ENCODE results near the gene SCN10A. TPM values are rescaled to one million over a fixed set of nuclear protein-coding genes. Genes with fewer than 3 reads are reported as not detected.

The SCN10A gene
- total RNA-seq, 1 experiment from 2014 or later = not detected

DNA sequence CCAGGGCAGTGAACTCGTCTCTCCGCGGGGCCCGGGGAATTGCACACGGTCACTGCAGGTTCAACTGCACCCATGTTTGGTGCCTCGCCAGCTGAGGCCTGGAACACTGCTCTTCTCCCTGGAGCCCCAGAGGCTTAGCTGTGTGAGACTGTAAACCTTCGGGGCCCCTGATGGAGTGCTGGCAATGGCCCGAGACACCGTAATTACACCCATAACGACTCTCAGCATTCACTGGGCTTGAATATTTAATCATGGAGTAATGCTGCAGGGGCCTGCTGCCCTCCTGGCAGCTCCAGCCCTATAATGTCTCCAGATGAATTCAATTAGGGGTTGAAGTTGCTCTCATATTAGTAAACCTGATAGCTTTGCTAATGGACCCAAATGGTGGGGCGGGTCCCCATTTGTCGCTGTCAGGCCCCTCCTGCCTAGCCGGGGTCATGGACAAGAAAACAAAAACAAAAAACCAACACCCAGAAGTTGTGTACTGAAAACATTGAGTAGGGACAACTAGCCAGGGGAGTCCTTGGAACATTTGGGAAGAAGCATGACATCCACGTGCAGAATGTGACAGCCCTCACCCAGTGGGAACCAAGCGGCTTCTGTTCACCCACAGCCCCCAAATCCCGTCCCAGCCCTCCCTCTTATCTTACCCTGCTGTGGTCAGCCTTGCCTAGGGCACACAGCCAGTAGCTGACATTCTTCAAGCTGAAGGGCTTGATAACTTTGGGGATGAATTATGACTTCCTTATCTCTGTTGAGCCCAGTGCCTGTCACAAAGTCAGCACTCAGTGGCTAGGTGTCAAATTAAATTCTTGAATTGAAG lies 92.2 kb downstream of the SCN10A start:
- Mint-ChIP-seq H3K9me3 (no peaks in the 10 kb centered on the region), H3K4me3 (no peak overlapping the region), H3K36me3 (no peaks in the 10 kb centered on the region), H3K27me3 (ENCODE audit: low read depth) (no peaks in the 10 kb centered on the region), H3K27ac (no peak overlapping the region), H3K4me1 (peaks cover 26% of the 10 kb centered on the region)
- ChIA-PET CTCF (interaction anchor here (0.8 to 1.6 kb wide), 4 partner anchors 9 to 276 kb away, joined by 3 to 5 read pairs (median 4); no protein-coding TSS in a partner anchor), POLR2A (no interaction called here)
- ATAC-seq = no peak
- no peak for DNase-seq (ENCODE audit: low spot score)
- TF ChIP-seq OVOL2 (CRISPR knock-in tag; IDR thresholded peaks at IDR 0.05; ENCODE audit: borderline replicate concordance) = no peak
- TF ChIP-seq, protein P1, sequence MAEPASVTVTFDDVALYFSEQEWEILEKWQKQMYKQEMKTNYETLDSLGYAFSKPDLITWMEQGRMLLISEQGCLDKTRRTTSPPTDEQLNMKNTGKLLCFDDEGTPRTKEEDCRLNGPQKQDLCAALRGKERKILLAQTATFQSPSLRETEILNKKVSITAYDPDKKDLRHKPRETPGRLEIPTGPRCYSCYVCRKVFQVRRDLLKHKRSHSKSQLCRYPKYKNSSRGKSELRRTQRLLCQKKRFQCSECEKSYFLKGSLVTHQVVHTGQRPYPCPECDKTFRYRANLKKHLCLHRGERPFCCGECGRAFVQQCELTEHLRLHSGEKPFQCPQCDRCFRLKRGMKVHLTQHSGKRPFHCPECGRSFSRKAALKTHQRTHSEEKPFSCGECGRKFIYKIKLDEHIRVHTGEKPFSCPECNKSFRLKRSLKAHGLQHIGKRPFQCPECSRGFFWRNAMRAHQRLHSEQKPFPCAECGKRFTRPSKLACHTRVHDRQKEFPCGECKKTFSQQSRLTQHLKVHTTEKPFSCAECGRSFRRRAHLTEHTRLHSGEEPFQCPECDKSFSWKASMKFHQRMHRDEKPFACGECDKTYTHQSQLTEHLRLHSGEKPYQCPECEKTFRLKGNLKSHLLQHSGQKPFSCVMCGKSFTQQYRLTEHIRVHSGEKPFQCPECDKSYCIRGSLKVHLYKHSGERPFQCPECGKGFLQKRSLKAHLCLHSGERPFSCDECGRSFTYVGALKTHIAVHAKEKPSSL (CRISPR knock-in tag; conservative IDR thresholded peaks at IDR 0.05) = no peak
- no peak for TF ChIP-seq NR3C1 (CRISPR knock-in tag; conservative IDR thresholded peaks at IDR 0.05; ENCODE audit: low read depth)
- TF ChIP-seq EMX1 (CRISPR knock-in tag; IDR thresholded peaks at IDR 0.05) = no peak
- no peak for TF ChIP-seq GABPB1 (CRISPR knock-in tag; IDR thresholded peaks at IDR 0.05)
- TF ChIP-seq MXD4 (CRISPR knock-in tag; IDR thresholded peaks at IDR 0.05; ENCODE audit: borderline replicate concordance) = no peak
- TF ChIP-seq, protein P2, sequence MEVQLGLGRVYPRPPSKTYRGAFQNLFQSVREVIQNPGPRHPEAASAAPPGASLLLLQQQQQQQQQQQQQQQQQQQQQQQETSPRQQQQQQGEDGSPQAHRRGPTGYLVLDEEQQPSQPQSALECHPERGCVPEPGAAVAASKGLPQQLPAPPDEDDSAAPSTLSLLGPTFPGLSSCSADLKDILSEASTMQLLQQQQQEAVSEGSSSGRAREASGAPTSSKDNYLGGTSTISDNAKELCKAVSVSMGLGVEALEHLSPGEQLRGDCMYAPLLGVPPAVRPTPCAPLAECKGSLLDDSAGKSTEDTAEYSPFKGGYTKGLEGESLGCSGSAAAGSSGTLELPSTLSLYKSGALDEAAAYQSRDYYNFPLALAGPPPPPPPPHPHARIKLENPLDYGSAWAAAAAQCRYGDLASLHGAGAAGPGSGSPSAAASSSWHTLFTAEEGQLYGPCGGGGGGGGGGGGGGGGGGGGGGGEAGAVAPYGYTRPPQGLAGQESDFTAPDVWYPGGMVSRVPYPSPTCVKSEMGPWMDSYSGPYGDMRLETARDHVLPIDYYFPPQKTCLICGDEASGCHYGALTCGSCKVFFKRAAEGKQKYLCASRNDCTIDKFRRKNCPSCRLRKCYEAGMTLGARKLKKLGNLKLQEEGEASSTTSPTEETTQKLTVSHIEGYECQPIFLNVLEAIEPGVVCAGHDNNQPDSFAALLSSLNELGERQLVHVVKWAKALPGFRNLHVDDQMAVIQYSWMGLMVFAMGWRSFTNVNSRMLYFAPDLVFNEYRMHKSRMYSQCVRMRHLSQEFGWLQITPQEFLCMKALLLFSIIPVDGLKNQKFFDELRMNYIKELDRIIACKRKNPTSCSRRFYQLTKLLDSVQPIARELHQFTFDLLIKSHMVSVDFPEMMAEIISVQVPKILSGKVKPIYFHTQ (CRISPR knock-in tag; IDR thresholded peaks at IDR 0.05) = no peak
- no peak for TF ChIP-seq FOXP1 (CRISPR knock-in tag; IDR thresholded peaks at IDR 0.05; ENCODE audit: borderline replicate concordance)

GRCh38 chr3:38722781-38723568 lies 93.0 kb downstream of the SCN10A start:
- ATAC-seq (no peak), DNase-seq (ENCODE audit: low spot score) (no peak)
- POLR2A ChIA-PET = no interaction called here
- H3K27me3 Mint-ChIP-seq (ENCODE audit: low read depth) = no peaks in the 10 kb centered on the region
- no peaks in the 10 kb centered on the region for H3K36me3 Mint-ChIP-seq
- H3K27ac Mint-ChIP-seq = no peak overlapping the region
- H3K9me3 Mint-ChIP-seq = no peaks in the 10 kb centered on the region
- H3K4me1 Mint-ChIP-seq = peaks cover 26% of the 10 kb centered on the region
- H3K4me3 Mint-ChIP-seq = no peak overlapping the region
- CTCF ChIA-PET = interaction anchor here (0.6 to 2.6 kb wide), 5 partner anchors 15 to 277 kb away, joined by 3 to 15 read pairs (median 5); no protein-coding TSS in a partner anchor
- TF ChIP-seq CREM (CRISPR knock-in tag; IDR thresholded peaks at IDR 0.05) (no peak), NR2C2 (CRISPR knock-in tag; IDR thresholded peaks at IDR 0.05) (no peak), TP53 (CRISPR knock-in tag; IDR thresholded peaks at IDR 0.05) (no peak), HMGXB4 (CRISPR knock-in tag; IDR thresholded peaks at IDR 0.05) (no peak), JUN (CRISPR knock-in tag; IDR thresholded peaks at IDR 0.05) (no peak), E2F4 (CRISPR knock-in tag; IDR thresholded peaks at IDR 0.05; ENCODE audit: borderline replicate concordance, low read depth) (no peak), NR1H2 (CRISPR knock-in tag; IDR thresholded peaks at IDR 0.05) (no peak), FOXK1 (CRISPR knock-in tag; IDR thresholded peaks at IDR 0.05) (no peak), ZNF416 (CRISPR knock-in tag; IDR thresholded peaks at IDR 0.05) (no peak), CTCF (IDR thresholded peaks at IDR 0.05) (no peak)
- TF ChIP-seq, protein P3, sequence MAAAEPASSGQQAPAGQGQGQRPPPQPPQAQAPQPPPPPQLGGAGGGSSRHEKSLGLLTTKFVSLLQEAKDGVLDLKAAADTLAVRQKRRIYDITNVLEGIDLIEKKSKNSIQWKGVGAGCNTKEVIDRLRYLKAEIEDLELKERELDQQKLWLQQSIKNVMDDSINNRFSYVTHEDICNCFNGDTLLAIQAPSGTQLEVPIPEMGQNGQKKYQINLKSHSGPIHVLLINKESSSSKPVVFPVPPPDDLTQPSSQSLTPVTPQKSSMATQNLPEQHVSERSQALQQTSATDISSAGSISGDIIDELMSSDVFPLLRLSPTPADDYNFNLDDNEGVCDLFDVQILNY (CRISPR knock-in tag; IDR thresholded peaks at IDR 0.05) = no peak
- TF ChIP-seq, protein P4, sequence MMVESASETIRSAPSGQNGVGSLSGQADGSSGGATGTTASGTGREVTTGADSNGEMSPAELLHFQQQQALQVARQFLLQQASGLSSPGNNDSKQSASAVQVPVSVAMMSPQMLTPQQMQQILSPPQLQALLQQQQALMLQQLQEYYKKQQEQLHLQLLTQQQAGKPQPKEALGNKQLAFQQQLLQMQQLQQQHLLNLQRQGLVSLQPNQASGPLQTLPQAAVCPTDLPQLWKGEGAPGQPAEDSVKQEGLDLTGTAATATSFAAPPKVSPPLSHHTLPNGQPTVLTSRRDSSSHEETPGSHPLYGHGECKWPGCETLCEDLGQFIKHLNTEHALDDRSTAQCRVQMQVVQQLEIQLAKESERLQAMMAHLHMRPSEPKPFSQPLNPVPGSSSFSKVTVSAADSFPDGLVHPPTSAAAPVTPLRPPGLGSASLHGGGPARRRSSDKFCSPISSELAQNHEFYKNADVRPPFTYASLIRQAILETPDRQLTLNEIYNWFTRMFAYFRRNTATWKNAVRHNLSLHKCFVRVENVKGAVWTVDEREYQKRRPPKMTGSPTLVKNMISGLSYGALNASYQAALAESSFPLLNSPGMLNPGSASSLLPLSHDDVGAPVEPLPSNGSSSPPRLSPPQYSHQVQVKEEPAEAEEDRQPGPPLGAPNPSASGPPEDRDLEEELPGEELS (CRISPR knock-in tag; IDR thresholded peaks at IDR 0.05) = no peak
